Upper lobe of left lung (tissue), 4 donors: ENCODE results near the gene ZNF112.

ENCODE experiments used
- CTCF ChIP-seq, 6 experiments: fragments of 450-650 bp in 4 of 6; fragments of 200-600 bp in 2 of 6; sonication (generic) in 2 of 6; IDR thresholded peaks; one replicate each; pipeline ENCODE4 v1.5.1; 2016 to 2019; ENCODE audit warnings: antibody characterized with exemption in 6 of 6
- EP300 ChIP-seq, 4 donors: sonication (generic); formaldehyde crosslinking; IDR thresholded peaks; one replicate each; pipeline ENCODE4 v1.5.1; 2017; ENCODE audit warnings: antibody characterized with exemption in 4 of 4, control low read depth in 2 of 4
- POLR2A ChIP-seq, 4 donors: fragments of 450-650 bp; IDR thresholded peaks; one replicate each; pipeline ENCODE4 v1.5.1; 2016 to 2017; ENCODE audit warnings: antibody characterized with exemption in 4 of 4, mild to moderate bottlenecking in 2 of 4
- POLR2AphosphoS5 ChIP-seq, 2 donors: sonication (generic); formaldehyde crosslinking; IDR thresholded peaks; one replicate each; pipeline ENCODE4 v1.5.1; 2017; ENCODE audit warnings: antibody characterized with exemption in 2 of 2

GRCh38 chr19:44315883-44316282, 40.6 kb downstream of the ZNF112 start:
- TF ChIP-seq CTCF (IDR thresholded peaks at IDR 0.05): no peak
- TF ChIP-seq POLR2A (IDR thresholded peaks at IDR 0.05): no peak
- TF ChIP-seq POLR2AphosphoS5 (IDR thresholded peaks at IDR 0.05): no peak
- TF ChIP-seq EP300 (IDR thresholded peaks at IDR 0.05): no peak
